IPS-NIHi7 (cell line): ENCODE results near the gene SLC22A31.
"Not testable (repeated sequence)": the region's sequence is repeated elsewhere in the genome, so short reads cannot be mapped to it uniquely, and the experiment has no call there.

Source experiments
- DNase-seq: peaks from one replicate; pipeline ENCODE4 v3.0.0; 2012; ENCODE audit warnings: mixed read lengths; ENCODE audit errors: extremely low spot score

The SLC22A31 gene

DNA sequence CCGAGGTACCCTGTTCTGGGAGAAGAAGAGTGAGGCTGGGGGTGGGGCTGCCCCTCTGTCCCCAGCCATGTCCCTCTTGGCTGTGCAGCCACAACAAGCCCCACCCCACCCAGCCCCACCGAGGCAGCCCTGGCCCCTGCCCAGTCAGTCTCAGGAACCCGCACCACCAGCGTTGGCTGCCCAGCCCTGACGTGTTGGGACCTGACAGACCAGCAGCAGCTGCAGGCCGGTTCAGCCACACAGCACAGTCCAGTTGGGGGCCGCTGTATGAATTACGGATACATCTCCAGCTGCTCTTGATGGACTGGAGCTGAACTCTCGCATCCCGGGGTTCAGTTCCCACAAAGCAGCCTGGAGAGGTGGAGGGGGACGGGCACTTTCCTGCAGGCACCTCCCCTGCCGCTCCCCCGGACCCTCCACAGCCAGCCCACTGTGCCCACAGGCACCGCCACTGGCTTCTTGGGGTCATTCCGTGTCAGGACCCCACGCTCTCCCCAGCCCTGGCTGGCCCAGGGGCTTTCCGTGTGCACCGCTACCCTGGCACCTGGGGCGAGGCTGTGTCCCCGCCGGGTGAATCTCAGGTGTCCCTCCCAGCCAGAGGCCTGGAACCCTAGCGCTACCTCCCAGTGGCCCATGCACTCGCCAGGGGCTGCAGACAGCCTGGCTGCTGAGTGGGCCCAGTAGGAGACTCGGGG lies 21.7 kb downstream of the SLC22A31 start:
- no peak for DNase-seq

DNA sequence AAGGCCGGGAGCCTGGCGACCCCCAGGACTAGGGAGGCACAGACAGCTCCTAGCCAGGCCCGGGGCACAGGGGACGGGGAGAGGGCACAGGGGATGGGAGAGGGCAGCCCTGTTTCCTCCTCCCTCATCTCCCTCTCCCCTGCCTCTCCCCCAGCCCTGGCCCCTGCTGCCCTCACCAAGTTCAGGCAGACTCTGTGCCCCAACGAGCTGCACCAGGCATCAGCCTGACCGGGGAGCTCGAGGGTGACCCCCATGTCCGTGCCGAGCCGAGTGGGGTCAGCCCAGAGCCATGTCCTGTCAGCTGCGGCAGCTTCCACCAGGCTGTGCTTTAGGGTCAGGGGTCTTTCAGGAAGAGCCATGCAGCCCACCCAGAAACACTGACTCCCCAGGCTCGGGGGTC lies 22.8 kb downstream of the SLC22A31 start:
- DNase-seq, result no peak

DNA sequence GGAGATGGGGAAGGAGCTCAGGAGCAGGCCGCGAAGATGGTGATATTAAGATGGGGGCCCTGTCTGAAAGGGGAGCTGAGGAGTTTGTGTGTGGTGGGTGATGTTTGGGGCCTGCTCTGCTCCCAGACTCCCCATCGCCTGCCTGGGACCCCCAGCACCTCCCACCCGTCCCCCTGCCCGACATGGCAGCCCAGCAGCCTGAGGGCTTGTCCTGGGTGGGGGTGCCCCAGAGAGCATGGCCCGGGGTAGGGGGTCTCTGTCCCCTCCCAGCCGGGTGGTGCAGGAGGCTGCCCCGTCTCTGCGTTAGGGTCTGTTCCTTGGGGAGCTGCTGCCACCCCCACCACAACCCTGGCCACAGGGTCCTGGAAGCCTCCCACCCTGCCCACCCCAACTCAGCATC lies 23.6 kb downstream of the SLC22A31 start:
- DNase-seq, result no peak

DNA sequence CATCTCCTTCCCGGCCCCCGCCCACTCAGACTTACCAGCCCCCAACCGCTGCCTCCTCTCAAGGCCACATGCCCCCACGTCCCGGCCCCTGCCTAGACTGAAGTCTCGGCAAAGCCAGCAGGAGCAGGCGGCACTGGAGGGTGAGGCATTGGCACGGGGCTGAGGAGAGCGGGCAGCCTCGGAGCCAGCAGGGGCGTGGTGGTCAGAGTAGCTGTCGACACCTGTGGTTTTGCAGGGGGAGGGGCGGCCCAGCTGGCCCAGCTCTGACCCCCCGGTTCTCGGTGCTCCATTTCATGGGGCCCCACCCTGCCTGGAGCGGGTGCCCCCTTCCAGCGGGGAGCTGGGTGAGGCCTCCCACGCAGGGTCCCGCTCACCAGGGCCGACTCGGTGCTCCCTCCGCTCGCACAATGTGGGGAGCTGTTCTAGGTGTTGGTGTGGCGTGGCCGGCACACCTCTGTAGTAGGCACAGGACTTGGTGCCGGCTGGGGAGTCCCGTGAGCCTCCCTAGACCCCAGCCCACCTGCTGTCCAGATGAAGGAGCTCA lies 24.1 kb downstream of the SLC22A31 start:
- DNase-seq, result no peak

DNA sequence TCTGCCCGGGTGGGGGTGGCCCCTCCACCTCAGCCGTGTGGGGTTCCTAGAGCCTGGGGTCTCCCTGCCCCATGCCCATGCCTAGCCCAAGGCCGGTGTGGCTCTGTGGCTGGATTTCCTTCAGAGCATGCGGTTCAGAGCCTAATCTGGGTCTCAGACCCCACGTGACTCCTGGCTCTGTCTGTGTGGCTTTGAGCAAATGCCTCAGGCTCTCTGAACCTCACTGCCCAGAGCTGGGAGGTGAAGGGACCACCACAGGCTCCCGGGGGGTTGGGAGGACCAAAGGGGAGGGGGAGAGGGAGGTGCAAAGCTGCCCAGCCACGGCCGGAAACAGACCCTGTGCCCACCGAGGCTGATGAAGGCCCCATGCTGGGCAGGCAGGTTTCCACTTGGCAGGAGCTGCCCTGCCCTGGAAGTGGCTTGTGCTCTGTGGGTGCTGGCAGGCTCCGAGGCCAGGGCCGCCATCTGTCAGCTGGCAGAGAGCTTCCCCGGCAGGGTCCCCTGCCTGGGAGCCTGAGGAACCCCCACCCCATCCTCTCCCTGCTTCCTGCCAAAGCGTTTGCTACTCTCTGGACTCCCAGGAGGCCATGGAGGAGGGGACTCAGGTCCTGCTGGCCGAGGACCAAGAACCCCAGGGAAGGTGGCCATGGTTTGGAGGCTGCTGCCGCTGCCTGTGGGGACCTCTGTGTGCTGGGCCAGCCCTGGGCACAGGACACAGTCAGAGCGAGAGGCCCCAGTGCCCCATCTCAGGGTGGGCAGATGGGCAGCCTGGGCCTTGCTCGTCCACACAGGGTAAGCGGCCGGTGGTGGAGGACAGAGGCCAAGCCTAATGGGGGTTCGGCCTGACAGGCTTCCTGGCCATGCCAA lies 24.8 kb downstream of the SLC22A31 start:
- no peak for DNase-seq

DNA sequence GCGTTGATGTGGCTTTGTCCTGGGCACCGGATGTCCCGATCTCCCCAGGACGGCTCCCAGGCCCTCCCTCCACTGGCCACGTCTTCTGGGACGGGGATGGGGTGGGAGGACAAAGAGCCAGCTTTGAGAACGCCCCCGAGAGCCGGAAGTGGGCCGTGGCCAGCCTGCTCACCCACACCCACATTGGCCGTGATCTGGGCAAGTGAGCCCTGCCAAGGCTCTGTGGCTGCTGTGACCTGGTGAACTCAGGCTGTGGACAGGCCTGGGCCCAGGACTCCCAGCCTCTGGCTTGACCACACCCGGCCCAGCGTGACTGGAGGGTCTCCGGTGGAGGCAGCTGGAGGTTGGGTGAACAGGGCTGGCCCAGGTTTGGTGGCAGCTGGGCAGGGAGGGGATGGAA lies 25.5 kb downstream of the SLC22A31 start:
- no peak for DNase-seq

DNA sequence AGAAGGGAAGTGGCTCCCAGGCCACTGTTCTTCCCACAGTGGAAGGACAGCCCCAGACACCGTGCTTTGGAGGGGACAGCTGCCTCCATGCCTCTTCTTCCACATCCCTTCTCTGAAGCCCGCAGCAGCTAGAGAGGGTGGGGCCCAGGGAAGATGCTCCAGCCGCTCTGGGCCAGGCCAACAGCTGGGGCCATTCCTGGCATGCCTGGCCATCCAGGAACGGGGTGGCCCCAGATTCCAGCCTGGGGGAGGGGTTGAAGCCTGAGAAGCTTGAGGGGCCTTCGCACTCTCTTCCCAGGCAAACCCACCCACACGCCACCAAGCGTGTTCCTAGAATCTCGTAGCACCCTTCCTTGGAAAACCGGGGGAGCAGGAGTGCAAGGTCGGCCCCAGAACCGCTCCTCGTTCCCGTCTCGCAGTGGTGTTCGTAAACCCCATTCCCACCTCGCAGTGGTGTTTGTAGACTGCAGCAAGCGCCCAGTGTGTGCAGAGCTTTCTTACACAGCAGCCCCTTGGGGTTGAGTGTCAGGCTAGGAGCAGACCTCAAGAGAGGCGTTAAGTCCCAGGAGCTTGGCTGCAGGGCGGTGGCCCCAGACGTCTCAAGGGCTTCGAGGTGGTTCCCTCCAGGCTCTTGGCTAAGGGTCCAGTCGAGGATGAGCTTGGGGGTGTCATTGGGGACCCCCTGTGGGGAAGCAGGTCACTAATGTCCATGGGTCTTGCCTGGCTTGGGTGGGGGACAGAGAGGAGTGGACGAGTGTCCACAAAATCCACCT lies 26.1 kb downstream of the SLC22A31 start:
- DNase-seq, result no peak

DNA sequence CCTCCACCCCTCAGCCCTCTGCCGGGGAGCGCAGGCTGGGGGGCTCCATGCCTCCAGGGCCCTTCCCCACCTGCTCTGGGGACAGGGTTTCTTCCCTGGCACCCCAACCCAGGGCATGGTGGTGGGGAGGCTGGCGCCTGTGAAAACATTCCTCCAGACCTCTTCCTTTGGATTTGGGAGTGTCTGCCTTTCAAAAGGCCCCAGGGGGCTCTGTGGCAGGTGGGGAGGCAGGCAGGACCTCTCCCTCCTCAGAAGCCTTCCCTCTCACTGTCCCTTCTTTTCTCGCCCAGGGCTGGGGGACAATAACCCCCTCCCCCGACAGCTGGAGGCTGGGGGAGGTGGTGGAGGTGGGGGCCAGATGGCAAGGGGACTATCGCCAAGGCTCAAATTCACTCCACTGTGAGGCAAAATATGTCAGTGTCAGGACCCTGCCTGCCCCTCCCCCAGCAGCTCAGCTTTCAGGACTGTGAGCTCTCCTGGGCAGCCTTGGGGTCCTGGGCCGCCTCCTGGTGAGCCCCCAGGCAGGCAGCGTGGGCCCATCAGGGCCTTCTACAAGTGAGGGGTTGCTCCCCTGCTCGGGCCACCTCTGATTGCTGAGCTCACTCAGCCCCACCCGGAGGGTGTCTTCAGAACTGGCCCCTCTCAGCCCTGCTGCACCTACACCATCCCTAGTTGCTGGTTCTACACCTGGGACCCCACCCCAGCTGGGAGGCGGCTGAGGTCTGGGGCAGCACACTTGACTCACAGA lies 27.0 kb downstream of the SLC22A31 start:
- no peak for DNase-seq

DNA sequence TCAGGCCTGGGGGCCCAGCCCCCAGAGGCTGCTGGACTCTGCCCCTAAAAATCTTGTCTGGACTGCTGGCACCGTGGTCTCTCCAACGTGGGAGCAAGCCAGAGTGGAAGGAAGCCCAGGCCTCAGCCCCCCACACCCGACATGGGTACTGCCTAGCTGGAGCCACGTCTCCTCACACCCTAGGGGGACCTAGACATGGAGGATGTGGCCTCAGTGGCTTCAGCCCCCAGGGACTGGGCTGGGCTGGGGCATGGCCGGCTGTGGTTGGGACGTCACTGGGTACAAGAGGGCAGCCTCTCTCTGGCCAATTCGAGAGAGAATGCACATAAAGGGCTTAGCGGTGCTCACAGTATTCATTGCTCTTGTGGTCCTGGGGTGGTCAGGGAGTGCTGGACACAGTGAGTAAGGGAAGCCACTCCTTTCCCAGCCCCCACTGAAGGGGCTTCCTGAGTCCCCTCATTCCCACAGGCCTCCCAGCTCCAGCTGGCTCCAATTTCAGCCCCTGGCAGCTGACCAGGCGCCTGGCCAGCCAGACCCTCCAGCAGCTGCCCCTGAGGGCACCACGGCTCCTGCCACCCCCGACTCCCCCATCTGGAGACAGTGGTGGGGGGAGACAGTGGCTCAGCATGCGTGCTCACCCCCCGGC lies 27.7 kb downstream of the SLC22A31 start:
- DNase-seq, result no peak

DNA sequence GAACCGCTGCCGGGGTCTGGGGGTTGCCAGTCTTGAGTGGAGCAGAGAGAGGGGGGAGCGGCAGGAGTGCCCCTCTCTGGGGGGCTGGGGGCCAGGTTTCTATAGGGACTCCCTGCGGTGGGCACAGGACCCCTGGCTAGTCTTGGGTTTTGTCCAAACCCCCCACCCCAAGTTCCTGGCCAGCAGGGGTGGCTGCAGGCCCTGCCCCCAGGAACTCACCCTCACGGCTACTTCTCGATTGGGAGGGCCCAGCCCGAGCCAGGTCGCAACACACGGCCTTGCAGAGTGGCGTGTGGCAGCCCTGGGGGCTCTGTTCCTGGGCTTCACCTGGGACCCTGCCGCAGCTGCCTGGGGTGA lies 28.2 kb downstream of the SLC22A31 start:
- no peak for DNase-seq

DNA sequence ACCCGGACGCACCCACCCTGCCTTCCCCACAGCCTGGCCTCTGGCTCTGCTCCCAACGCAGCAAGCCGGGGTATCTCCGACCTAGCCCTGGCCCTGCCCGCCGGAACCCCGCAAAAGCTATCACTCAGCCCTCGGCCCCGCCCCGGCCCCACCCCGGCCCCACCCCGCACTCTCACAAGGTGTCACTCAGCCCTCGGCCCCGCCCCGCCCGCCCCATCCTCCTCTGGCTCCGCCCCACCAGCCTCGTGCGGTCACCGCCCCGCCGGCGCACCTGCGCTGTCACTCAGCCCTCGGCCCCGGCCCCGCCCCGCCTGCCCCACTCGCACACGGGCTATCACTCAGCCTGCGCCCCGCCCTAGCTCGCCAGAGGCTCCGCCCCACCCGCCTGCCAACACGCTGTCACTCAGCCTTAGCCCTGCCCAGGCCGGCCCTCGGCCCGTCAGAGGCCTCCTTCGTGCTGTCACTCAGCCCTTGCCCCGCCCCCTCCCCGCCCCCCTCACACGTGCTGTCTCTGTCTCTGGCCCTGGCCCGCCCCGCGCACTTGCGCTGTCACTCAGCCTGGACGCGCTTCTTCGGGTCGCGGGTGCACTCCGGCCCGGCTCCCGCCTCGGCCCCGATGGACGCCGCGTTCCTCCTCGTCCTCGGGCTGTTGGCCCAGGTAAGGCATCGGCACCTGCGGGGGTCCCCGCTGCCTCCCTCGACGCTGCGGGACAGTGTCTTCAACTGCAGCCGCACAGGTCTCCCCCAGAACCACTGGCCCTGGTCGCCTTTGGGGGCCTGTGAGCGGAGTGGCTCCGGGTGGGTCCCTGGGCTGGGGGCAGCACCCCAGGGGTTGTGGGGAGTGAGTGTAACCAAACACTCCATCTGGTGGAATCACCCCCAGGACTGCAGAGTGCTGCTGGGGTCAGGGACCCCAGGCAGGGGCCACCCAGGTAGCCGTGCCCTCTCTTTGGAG lies 28.8 kb downstream of the SLC22A31 start, which contains the start of gene CDH15:
Gene CDH15, plus strand, starts transcription at position 533 of the 955 bp plus-strand sequence. Its CDS starts 84 bp downstream, at position 617.
- DNase-seq, result peak; percentile 99

DNA sequence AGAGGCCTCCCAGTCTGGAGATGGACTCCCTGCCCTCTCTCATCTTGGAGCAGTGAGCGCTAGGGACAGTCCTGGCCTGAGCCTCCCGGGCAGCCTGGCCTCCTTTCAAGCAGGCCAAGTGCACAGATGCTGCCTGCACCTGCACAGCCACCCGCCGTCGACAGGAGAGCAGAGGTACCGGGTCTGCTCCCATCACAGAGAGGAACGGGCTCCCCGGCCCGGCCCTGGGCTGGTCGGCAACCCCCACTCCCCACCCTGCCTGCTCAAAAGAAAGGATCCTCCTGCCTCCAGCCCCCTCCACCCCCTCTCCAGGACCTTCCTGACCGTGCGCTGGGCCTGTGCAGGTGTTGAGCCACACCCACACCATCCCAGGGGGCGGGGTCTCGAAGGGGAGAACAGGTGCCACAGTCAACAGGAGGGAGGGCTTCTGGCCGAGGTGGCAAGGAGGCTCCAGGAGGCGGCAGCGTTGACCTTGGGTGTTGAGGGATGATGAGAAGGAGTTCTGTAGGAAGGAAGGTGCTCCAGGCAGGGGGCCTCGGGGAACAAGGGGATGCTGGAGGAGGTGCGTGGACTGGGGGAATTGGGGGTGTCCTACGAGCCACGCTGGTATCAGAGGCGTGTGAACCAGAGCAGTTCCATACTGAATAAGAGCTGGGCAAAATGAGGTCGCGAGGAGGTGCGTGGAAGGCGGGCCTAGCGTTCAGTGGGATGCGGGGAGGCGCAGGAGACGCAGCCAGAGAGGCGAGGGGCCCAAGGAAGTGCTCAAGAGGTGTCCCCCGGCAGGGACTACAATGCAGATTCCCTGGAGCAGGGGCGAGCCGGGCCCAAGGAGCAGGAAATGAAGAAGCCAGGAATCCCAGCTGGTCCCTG lies 29.8 kb downstream of the SLC22A31 start:
- DNase-seq, result peak; percentile 64

DNA sequence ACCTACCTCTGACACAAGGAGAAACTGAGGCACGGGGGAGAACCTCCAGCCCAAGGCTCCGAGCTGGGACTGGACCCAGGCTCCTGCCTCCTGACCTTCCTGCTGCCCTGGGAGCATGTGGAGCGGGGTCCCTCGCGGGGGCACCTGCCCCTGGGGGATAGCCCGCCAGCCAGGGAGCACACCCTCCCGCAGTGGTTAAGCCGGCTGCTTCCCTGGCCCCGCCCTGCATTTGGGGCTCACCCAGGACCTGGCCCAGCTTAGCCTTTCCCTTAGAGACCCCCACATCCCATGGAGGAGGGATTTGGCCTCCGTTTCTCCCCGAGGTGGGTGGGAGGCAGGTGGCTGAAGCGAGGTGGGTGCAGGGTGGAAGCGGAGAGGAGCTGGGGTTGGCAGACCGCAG lies 30.6 kb downstream of the SLC22A31 start:
- no peak for DNase-seq

DNA sequence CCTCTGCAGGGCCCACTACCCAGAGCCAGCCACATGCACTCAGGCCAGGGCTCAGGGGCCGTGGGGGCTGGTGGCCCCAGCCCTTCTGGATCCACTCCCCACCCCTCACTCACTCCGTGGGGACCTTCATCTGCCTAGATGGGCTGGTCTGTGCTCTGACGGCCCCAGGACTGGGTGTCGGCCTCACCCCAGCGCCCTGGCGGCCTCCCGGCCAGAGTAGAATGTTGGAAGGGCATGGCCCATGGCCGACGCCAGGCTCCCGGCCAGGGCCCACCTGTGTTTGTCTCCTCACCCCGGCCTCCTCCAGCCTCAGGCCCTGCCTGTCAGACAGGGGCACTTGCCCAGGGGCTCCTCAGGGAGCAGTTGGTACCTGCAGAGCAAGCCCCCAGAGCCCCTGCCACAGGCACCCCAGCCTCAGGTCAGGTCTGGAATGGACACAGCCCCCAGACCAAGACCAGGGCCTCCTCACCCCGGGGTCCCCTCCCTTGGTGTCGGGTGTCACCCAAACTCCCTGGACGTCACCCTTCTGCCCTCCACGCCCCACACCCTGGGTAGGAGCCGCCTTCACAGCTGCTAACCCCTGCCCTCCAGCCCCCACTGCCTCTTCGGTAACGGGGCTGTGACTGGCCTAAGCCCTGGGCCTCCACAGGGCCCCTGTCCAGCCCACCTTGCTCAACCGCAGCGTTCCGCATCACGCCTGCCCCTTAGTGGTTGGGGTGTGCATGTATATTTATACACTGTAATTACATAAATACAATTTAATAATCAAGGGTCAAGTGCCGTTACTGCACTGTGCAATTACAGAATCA lies 31.8 kb downstream of the SLC22A31 start:
- DNase-seq, result no peak

DNA sequence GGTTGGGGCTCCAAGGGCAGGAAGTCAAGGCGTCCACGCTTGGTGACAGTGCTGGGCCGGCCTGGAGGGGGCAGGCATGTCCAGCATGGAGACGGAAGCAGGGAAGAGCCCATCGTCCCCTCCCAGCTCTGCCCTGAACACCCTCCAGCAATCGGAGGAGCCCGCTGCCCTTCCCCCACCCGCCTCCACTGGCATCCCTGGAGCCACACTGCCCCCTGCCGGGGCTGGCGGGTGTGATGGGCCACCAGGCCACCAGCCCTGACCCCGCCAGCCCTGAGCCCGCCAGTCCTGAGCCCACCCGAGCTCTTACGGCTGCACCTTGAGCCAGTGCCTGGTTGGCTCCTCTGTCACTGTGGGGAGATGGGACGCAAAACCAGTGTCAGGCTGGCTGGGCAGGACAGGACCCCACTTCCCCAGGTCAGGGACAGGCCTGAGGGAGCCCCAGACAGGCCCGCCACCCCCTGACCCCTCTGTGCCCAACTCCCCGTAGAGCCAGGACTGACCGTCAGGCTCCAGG lies 32.9 kb downstream of the SLC22A31 start:
- DNase-seq, result peak; percentile 96

DNA sequence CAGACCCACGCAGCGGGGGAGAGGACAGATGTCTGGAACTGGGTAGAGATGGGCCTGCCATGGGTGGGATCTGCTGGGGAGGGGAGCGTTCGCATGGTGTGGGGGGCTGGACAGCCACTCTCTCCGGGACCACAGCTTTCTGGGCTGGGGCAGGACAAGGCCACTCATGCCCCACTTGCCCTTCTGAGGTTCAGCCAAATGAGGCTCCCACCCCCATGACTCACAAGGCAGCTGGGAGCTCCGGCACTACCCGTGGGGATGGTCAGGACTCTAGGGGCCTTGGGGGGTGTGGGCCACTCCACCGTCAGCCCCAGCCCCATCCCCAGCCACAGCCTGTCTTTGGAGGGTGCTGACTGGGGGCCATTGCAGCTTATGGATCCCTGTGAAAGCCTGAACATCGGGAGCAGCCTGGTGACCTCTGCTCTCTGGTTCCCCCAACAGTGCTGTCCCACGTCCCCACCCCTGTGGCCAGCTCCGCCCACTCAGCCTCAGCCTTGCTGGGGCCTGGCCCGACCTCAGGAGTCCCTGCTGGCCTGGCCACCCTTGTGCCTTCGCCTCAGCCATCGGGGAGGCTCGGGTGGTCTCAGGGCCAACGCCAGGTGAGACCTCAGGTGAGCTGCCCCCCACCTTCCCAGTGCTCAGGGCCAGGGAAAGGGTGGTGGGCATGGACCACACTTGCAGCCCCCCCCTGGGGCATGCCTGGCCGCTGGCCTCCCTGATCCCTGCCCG lies 33.5 kb downstream of the SLC22A31 start:
- DNase-seq, result no peak

DNA sequence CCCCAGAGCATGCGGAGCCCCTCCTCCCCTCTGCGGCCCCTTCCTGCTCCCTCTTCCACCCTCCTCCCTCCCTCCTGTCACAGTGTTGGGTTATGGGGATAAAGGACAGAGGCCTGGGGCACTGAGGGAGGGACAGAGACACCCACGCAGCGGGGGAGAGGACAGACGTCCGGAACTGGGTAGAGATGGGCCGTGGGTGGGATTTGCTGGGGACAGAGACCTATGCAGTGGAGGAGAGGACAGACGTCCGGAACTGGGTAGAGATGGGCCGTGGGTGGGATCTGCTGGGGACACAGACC lies 34.7 kb downstream of the SLC22A31 start:
- DNase-seq, result not testable (repeated sequence)
